Endometrial microvascular endothelial cells (primary cell): ENCODE results near the gene PARD3B. TPM values are rescaled to one million over a fixed set of nuclear protein-coding genes. Genes with fewer than 3 reads are reported as not detected.
"Not testable (repeated sequence)": the region's sequence is repeated elsewhere in the genome, so short reads cannot be mapped to it uniquely, and the experiment has no call there.

Experiments
- in situ Hi-C: cut with HindIII; loops from 2 replicates; pipeline ENCODE4 v1.10.0; 2017; ENCODE audit warnings: low sequenced_read_pairs, low pct_unique_long_range_greater_than_20kb; ENCODE audit errors: inconsistent ontology term
- total RNA-seq: library from RNA; depleted of rRNA; stranded (reverse); fragments of >200 nt; gene quantifications from one replicate; pipeline ENCODE4 v1.2.3, GENCODE V29; 2015; ENCODE audit errors: inconsistent ontology term

Gene PARD3B
- total RNA-seq, 1 donor from 2014 or later: 3.3 TPM

- in situ Hi-C loops: no loop called here
Observed at GRCh38 chr2:204535764-204536163, 9.5 kb upstream of the PARD3B start.

- in situ Hi-C loops: no loop called here
Observed at GRCh38 chr2:204538182-204539018, 6.9 kb upstream of the PARD3B start.

- in situ Hi-C loops: no loop called here
Observed at GRCh38 chr2:204539019-204539385, 6.3 kb upstream of the PARD3B start.

GRCh38 chr2:204541637-204542036, 3.6 kb upstream of the PARD3B start:
- in situ Hi-C loops: no loop called here

- in situ Hi-C loops: no loop called here
Observed at GRCh38 chr2:204542982-204543608, 2.2 kb upstream of the PARD3B start.

GRCh38 chr2:204545861-204546735, 823 bp downstream of the PARD3B start:
- in situ Hi-C loops: no loop called here

- in situ Hi-C loops: no loop called here
Observed at GRCh38 chr2:204550751-204551511, 5.7 kb downstream of the PARD3B start.

- in situ Hi-C loops: no loop called here
Observed at GRCh38 chr2:204551512-204551863, 6.2 kb downstream of the PARD3B start.

GRCh38 chr2:204557604-204558003, 12.3 kb downstream of the PARD3B start:
- in situ Hi-C loops: no loop called here

GRCh38 chr2:204559358-204559757, 14.1 kb downstream of the PARD3B start:
- in situ Hi-C loops: not testable (repeated sequence)

GRCh38 chr2:204560902-204561301, 15.6 kb downstream of the PARD3B start:
- in situ Hi-C loops: no loop called here

- in situ Hi-C loops: no loop called here
Observed at GRCh38 chr2:204561771-204562170, 16.5 kb downstream of the PARD3B start.

- in situ Hi-C loops: no loop called here
Observed at GRCh38 chr2:204566439-204566838, 21.2 kb downstream of the PARD3B start.

- in situ Hi-C loops: no loop called here
Observed at GRCh38 chr2:204570421-204570820, 25.1 kb downstream of the PARD3B start.

- in situ Hi-C loops: no loop called here
Observed at GRCh38 chr2:204571041-204571440, 25.8 kb downstream of the PARD3B start.

- in situ Hi-C loops: no loop called here
Observed at GRCh38 chr2:204571911-204572310, 26.6 kb downstream of the PARD3B start.

- in situ Hi-C loops: no loop called here
Observed at GRCh38 chr2:204573221-204573620, 27.9 kb downstream of the PARD3B start.

GRCh38 chr2:204574486-204574885, 29.2 kb downstream of the PARD3B start:
- in situ Hi-C loops: no loop called here

GRCh38 chr2:204575463-204575862, 30.2 kb downstream of the PARD3B start:
- in situ Hi-C loops: no loop called here
